ENCODE measurements around the gene NYAP2. TPM values are rescaled to one million over a fixed set of nuclear protein-coding genes. Genes with fewer than 3 reads are reported as not detected.

The NYAP2 gene
- total and polyA plus RNA-seq, 2 of the 4 experiments (the other 2 are of a cell fraction): not detected

- Histone ChIP-seq H3K79me1 (ENCODE audit: low read depth in 1 of 2, low read length in 2 of 2) (no peaks in the 10 kb centered on the region), H3K4ac (ENCODE audit: low read depth, low read length) (no peak overlapping the region), H4K5ac (ENCODE audit: low read depth, low read length) (no peak overlapping the region), H3K9me1 (ENCODE audit: insufficient read depth, low read length) (no peaks in the 10 kb centered on the region), H2AK5ac (ENCODE audit: low read depth, low read length) (no peak overlapping the region), H3K9ac (ENCODE audit: low read depth, low read length) (no peak overlapping the region), H3K56ac (ENCODE audit: extremely low read depth, insufficient read depth, low read length) (no peak overlapping the region), H2BK120ac (ENCODE audit: low read depth, low read length) (no peak overlapping the region), H3K18ac (ENCODE audit: low read depth, low read length) (no peak overlapping the region), H2AK9ac (replicated peaks; ENCODE audit: low read depth, low read length, poor library complexity) (no peak overlapping the region), H3K23ac (ENCODE audit: low read depth, low read length) (no peak overlapping the region), H3K4me3 (ENCODE audit: insufficient read depth, low read depth, low read length) (no peak overlapping the region), H2BK20ac (ENCODE audit: low read depth, low read length) (no peak overlapping the region), H4K20me1 (ENCODE audit: insufficient read depth, low read length) (no peaks in the 10 kb centered on the region), H3K36me3 (ENCODE audit: control insufficient read depth, insufficient read depth, low read length) (no peaks in the 10 kb centered on the region), H3K27ac (ENCODE audit: insufficient read depth, low read length) (no peak overlapping the region), H4K91ac (ENCODE audit: insufficient read depth, low read depth, low read length) (no peak overlapping the region), H3K4me1 (ENCODE audit: control insufficient read depth, insufficient read depth, low read length) (no peaks in the 10 kb centered on the region), H2BK15ac (ENCODE audit: low read depth, low read length) (no peak overlapping the region), H3K4me2 (ENCODE audit: low read depth, low read length) (no peak overlapping the region), H4K8ac (ENCODE audit: low read depth in 2 of 2, low read length in 2 of 2) (no peak overlapping the region), H3K9me3 (ENCODE audit: control insufficient read depth, insufficient read depth, low read length) (no peaks in the 10 kb centered on the region), H3K27me3 (ENCODE audit: control insufficient read depth, insufficient read depth, low read length) (no peaks in the 10 kb centered on the region), H2AFZ (replicated peaks; ENCODE audit: low read length, poor library complexity) (no peak overlapping the region), H3K14ac (replicated peaks; ENCODE audit: low read depth, low read length) (no peak overlapping the region), H2BK5ac (ENCODE audit: low read depth, low read length, poor library complexity, severe bottlenecking) (no peak overlapping the region)
- POLR2A ChIA-PET (ENCODE audit: unreplicated experiment): no interaction called here
- no TSS peak for BruUV-seq (replicated peaks)
- dilution Hi-C loops (cut with HindIII; ENCODE audit: low sequenced_read_pairs, unreplicated experiment): no loop called here
- intact Hi-C loops (cut with micrococcal nuclease): no loop called here
- CTCF ChIA-PET: no interaction called here
- in situ Hi-C loops (cut with MboI; ENCODE audit: low sequenced_read_pairs): no loop called here
- ATAC-seq (ENCODE audit: low read depth): no peak
- DNase-seq: no peak
- TF ChIP-seq SMC3 (IDR thresholded peaks at IDR 0.05; ENCODE audit: low read depth, low read length) (no peak), FOS (IDR thresholded peaks at IDR 0.05; ENCODE audit: low read depth, low read length) (no peak), CTCF (conservative IDR thresholded peaks at IDR 0.05; ENCODE audit: low read depth, low read length) (no peak), MAZ (IDR thresholded peaks at IDR 0.05; ENCODE audit: borderline replicate concordance, low read depth, low read length) (no peak), CEBPB (IDR thresholded peaks at IDR 0.05; ENCODE audit: low read depth, low read length) (no peak), POLR2A (IDR thresholded peaks at IDR 0.05; ENCODE audit: low read depth, low read length) (no peak), USF2 (IDR thresholded peaks at IDR 0.05; ENCODE audit: low read depth, low read length) (no peak)
- WGBS, 2 experiments (ENCODE audit: extremely low coverage in 2 of 2, insufficient read length in 1 of 2): no CpG with 5 or more reads among the region's 6 CpGs
These were observed 57.2 kb downstream of the NYAP2 start for GRCh38 chr2:225456619-225457260.
